ENCODE measurements around the gene KRTAP10-2. TPM values are rescaled to one million over a fixed set of nuclear protein-coding genes. Genes with fewer than 3 reads are reported as not detected.

The KRTAP10-2 gene
- polyA plus RNA-seq, 2 donors, result not detected

DNA sequence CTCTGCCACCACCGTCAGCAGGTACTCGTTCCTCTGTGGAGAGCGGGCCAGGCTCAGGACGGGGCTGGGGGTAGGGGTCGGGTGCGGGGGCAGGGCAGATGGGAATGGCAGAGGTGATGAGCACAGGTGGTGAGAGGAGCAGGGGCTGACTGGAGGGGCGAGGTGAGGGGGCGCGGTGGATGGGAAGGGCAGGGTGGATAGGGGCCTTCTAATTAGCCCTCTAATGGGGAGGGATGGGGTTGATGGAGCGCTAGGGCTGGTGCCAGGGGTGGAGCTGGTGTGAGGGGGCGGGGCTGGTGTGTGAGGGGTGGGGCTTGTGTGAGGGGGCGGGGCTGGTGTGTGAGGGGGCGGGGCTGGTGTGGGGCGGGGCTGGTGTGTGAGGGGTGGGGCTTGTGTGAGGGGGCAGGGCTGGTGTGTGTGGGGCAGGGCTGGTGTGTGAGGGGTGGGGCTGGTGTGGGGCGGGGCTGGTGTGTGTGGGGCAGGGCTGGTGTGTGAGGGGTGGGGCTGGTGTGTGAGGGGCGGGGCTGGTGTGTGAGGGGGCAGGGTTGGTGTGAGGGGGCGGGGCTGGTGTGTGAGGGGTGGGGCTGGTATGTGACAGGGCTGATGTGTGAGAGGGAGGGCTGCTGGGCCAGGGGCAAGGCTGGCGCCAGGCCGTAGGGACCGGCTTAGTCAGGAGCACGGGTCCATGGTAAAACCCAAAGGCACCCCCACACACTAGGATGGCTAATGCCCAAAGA is 17.2 kb downstream of the KRTAP10-2 start:
- no peaks in the 10 kb centered on the region for H3K27me3 ChIP-seq (ENCODE audit: control insufficient read depth in 1 of 2, insufficient read depth in 2 of 2, low read length in 2 of 2)
- WGBS, 2 donors, result 84 to 88% methylated on average over 17 to 21 of the region's 21 CpGs
- H3K4me3 ChIP-seq (ENCODE audit: low read depth in 1 of 2, low read length in 2 of 2), result no peak overlapping the region
- no peak overlapping the region for H3K27ac ChIP-seq (ENCODE audit: low read depth in 2 of 2, low read length in 1 of 2)
- no peaks in the 10 kb centered on the region for H3K36me3 ChIP-seq (ENCODE audit: control insufficient read depth in 2 of 2, insufficient read depth in 2 of 2, low read length in 1 of 2)
- no peaks in the 10 kb centered on the region for H3K9me3 ChIP-seq (ENCODE audit: control insufficient read depth in 2 of 2, insufficient read depth in 1 of 2, low read depth in 1 of 2, low read length in 1 of 2)
- no peaks in the 10 kb centered on the region for H3K4me1 ChIP-seq (ENCODE audit: control insufficient read depth in 2 of 2, insufficient read depth in 2 of 2, low read length in 1 of 2)

DNA sequence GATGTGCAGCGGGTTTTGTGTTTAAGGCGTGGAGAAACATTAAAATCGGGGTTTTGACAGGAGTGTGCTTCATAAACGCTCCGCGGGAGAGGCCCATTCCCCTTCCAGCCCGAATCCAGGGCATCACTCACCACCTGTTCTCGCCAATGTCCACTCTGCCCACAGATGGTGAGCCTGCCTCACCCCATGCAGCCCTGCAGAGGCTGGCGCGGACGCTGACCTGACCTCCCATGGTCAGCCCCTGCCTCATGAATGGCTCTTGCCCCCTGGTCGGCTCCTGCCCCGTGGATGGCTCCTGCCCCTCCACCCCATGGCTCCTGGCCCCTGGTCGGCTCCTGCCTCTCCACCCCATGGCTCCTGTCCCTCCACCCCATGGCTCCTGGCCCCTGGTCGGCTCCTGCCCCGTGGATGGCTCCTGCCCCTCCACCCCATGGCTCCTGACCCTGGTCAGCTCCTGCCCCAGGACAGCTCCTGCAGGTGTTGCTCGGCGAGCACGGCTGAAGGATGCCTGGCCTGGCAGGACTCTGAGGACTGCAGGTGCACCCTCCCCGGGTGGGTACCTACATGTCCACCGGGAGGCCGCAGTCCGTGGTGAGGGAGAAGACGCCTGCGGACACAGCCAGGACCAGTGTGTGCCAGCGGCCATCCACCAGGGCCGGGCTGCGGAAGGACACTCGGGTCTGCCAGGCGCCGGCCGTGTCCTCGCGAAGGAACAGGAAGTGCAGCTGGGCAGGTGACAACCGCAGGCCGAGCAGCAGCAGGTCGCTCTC is 18.0 kb downstream of the KRTAP10-2 start:
- no peaks in the 10 kb centered on the region for H3K36me3 ChIP-seq (ENCODE audit: control insufficient read depth in 2 of 2, insufficient read depth in 2 of 2, low read length in 1 of 2)
- no peak overlapping the region for H3K4me3 ChIP-seq (ENCODE audit: low read depth in 1 of 2, low read length in 2 of 2)
- no peaks in the 10 kb centered on the region for H3K4me1 ChIP-seq (ENCODE audit: control insufficient read depth in 2 of 2, insufficient read depth in 2 of 2, low read length in 1 of 2)
- H3K9me3 ChIP-seq (ENCODE audit: control insufficient read depth in 2 of 2, insufficient read depth in 1 of 2, low read depth in 1 of 2, low read length in 1 of 2), result no peaks in the 10 kb centered on the region
- 90 to 93% methylated on average over 37 of the region's 37 CpGs for WGBS, 2 donors
- no peak overlapping the region for H3K27ac ChIP-seq (ENCODE audit: low read depth in 2 of 2, low read length in 1 of 2)
- no peaks in the 10 kb centered on the region for H3K27me3 ChIP-seq (ENCODE audit: control insufficient read depth in 1 of 2, insufficient read depth in 2 of 2, low read length in 2 of 2)

DNA sequence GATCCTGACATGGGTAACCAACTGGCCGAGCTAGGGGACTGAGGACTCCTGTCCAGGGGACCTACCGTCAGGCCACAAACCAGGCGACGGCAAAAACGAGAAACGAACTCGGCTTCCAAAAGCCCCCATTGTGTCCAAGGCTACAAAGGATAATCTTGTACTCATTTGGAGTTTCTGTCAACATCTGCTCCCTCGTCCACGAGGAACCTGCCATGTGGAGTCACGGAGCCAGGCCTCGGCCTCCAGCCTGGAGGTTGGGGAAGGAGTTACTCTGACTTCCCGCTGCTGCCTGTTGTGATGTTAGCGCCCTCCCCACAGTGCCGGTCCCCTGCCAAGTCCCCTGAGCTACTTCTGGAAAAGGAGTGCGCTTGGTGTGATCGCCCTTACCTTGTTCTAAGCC is 18.6 kb downstream of the KRTAP10-2 start:
- Histone ChIP-seq H3K27ac (ENCODE audit: low read depth in 2 of 2, low read length in 1 of 2) (no peak overlapping the region), H3K4me1 (ENCODE audit: control insufficient read depth in 2 of 2, insufficient read depth in 2 of 2, low read length in 1 of 2) (no peaks in the 10 kb centered on the region), H3K4me3 (ENCODE audit: low read depth in 1 of 2, low read length in 2 of 2) (no peak overlapping the region), H3K36me3 (ENCODE audit: control insufficient read depth in 2 of 2, insufficient read depth in 2 of 2, low read length in 1 of 2) (no peaks in the 10 kb centered on the region), H3K27me3 (ENCODE audit: control insufficient read depth in 1 of 2, insufficient read depth in 2 of 2, low read length in 2 of 2) (no peaks in the 10 kb centered on the region), H3K9me3 (ENCODE audit: control insufficient read depth in 2 of 2, insufficient read depth in 1 of 2, low read depth in 1 of 2, low read length in 1 of 2) (no peaks in the 10 kb centered on the region)
- 89 to 93% methylated on average over 16 of the region's 16 CpGs for WGBS, 2 donors

DNA sequence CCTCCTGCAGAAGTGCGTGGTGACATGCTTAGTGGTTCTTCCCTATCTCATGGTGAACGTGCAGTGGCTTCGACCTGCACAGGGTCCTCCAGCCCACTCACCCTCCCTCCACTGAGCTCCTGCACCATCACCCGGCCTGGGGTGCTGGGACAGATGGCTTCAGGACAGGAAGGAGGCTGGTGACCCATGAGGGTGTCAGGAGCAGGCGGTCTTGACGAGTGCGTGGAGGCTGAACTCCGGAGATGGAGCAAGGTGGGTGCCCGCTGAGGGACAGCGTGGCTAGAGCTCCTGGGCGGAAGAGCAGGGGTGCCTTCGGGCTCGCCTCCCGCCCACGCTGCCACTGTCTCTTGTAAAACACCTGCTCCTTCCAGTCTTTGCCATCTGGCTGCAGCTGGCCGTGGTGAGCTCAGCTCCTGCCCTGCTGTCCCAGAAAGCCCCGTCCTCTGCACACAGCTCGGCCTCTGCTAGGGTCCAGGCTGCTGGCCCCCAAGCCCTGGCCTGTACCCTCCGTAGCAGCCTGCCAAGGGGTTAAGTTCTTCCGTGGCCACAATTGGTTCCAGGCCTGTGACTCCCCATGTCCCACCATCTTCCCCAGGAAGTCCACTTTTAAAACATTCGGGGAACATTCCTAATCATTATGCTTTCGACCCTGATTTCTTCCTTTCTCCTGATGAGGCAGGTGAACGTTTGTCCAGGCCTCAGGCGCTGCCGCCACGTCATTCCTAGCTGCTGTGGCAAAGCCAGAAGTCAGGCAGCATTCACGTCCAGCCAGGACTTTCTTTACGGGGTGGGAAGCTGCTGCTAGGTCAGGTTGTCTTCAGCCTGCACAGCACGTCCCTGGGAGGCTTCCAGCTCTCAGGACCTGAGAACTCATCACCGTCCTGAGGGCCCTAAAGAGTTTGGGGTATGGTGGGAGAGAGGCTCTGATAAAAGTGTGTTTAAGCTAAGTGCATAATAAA is 19.4 kb downstream of the KRTAP10-2 start:
- WGBS, 2 donors, result 72 to 74% methylated on average over 30 of the region's 30 CpGs
- no peaks in the 10 kb centered on the region for H3K4me1 ChIP-seq (ENCODE audit: control insufficient read depth in 2 of 2, insufficient read depth in 2 of 2, low read length in 1 of 2)
- no peaks in the 10 kb centered on the region for H3K27me3 ChIP-seq (ENCODE audit: control insufficient read depth in 1 of 2, insufficient read depth in 2 of 2, low read length in 2 of 2)

DNA sequence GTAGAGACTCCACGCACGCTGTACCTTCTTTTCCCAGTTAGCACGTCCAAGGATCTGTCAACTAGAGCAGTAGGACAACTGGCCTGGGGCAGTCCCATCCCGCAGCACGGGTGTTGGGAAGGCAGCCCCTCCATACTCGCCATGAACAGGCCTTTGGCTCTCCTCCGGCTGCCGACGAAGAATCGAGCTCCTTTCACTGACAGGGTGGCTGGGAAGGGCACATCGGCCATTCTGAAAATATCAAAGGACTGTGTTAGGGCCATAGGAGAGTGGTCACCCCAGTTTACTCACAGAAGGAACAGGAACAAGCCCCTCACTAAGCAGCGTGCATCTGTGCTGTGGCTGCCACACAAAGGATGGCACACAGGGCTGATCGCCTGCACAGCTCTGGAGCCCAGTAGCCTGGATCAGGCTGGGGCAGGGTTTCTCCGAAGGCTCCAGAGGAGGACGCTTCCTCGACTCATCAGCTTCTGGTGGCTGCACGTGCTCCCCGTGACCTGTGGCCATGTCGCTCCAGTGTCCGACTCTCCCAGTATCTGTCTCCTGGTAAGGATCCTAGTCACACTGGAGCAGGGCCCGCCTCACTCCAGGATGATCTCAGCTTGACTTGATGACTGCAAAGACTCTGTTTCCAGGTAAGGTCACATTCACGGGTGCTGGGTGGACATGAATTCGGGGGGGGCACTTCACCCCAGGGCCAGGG is 20.3 kb downstream of the KRTAP10-2 start:
- Histone ChIP-seq H3K27me3 (ENCODE audit: control insufficient read depth in 1 of 2, insufficient read depth in 2 of 2, low read length in 2 of 2) (no peaks in the 10 kb centered on the region), H3K4me3 (ENCODE audit: low read depth in 1 of 2, low read length in 2 of 2) (no peak overlapping the region), H3K9me3 (ENCODE audit: control insufficient read depth in 2 of 2, insufficient read depth in 1 of 2, low read depth in 1 of 2, low read length in 1 of 2) (no peaks in the 10 kb centered on the region), H3K4me1 (ENCODE audit: control insufficient read depth in 2 of 2, insufficient read depth in 2 of 2, low read length in 1 of 2) (no peaks in the 10 kb centered on the region), H3K36me3 (ENCODE audit: control insufficient read depth in 2 of 2, insufficient read depth in 2 of 2, low read length in 1 of 2) (no peaks in the 10 kb centered on the region), H3K27ac (ENCODE audit: low read depth in 2 of 2, low read length in 1 of 2) (no peak overlapping the region)
- 82 to 87% methylated on average over 23 of the region's 23 CpGs for WGBS, 2 donors

More for the DNA sequence above, 19.4 kb downstream of the KRTAP10-2 start:
- Histone ChIP-seq H3K4me3 (ENCODE audit: low read depth in 1 of 2, low read length in 2 of 2) (no peak overlapping the region), H3K36me3 (ENCODE audit: control insufficient read depth in 2 of 2, insufficient read depth in 2 of 2, low read length in 1 of 2) (no peaks in the 10 kb centered on the region), H3K9me3 (ENCODE audit: control insufficient read depth in 2 of 2, insufficient read depth in 1 of 2, low read depth in 1 of 2, low read length in 1 of 2) (no peaks in the 10 kb centered on the region), H3K27ac (ENCODE audit: low read depth in 2 of 2, low read length in 1 of 2) (no peak overlapping the region)

DNA sequence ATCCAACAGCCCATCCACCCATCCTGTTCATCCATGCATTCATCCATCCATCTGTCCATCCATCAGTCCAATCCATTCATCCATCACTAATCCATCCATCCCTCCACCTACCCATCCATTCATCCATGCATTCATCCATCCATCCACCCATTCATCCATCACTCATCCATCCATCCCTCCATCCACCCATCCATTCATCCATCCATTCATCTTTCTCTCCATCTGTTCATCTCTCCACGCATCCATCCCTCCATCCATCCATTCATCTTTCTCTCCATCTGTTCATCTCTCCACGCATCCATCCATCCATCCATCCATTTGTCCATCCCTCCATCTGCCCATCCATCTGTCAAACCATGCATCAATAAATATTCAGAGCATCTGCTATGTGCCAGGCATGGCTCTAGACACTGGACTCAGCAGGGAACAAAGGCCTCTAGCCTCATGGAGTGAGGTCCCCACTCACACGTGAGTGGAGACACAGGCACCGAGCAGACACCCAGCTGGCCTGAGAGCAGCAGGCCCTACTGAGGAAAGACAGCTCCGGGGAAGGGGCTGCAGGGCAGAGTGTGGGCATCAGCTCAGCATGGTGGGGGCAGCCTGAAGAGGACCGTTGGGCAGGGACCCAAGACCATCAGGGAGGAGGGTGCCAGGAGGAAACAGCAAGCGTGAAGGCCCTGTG is 20.9 kb downstream of the KRTAP10-2 start:
- WGBS, 2 donors, result 80 to 85% methylated on average over 7 of the region's 7 CpGs
- Histone ChIP-seq H3K9me3 (ENCODE audit: control insufficient read depth in 2 of 2, insufficient read depth in 1 of 2, low read depth in 1 of 2, low read length in 1 of 2) (no peaks in the 10 kb centered on the region), H3K27me3 (ENCODE audit: control insufficient read depth in 1 of 2, insufficient read depth in 2 of 2, low read length in 2 of 2) (no peaks in the 10 kb centered on the region)

DNA sequence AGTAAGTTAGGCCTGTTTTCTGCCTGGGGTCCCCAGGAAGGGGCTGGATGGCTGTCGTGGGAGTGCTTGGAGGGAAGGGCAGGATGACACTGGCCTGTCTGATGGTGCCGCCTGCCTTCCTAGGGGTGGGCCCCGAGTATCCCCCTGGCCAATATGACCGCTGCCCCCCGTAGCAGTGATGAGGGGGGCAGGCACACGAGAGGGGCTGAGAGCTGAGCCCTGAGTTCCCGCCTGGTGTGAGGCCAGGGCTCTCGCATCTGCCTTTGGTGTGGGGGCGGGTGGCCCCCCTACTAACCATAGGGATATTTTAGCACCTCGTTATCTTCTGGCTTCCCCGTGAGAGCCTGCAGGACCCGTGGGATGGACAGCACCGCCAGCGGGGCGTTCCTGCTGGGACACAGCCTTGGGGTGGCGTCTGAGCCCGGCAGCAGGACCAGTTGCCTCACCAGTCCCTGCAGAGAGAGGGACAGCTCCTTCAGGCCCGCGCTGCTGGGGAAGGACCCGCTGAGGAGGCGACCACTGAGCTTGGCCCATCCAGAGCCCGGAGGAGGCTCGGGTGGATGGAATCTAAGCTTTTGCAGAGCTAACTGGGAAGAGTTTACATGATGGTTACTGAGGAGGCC is 21.7 kb downstream of the KRTAP10-2 start:
- no peak overlapping the region for H3K4me3 ChIP-seq (ENCODE audit: low read depth in 1 of 2, low read length in 2 of 2)
- peaks cover 0 to 3% of the 10 kb centered on the region in 2 donors for H3K9me3 ChIP-seq (ENCODE audit: control insufficient read depth in 2 of 2, insufficient read depth in 1 of 2, low read depth in 1 of 2, low read length in 1 of 2)
- H3K4me1 ChIP-seq (ENCODE audit: control insufficient read depth in 2 of 2, insufficient read depth in 2 of 2, low read length in 1 of 2), result no peaks in the 10 kb centered on the region
- H3K27ac ChIP-seq (ENCODE audit: low read depth in 2 of 2, low read length in 1 of 2), result no peak overlapping the region
- H3K36me3 ChIP-seq (ENCODE audit: control insufficient read depth in 2 of 2, insufficient read depth in 2 of 2, low read length in 1 of 2), result no peaks in the 10 kb centered on the region
- H3K27me3 ChIP-seq (ENCODE audit: control insufficient read depth in 1 of 2, insufficient read depth in 2 of 2, low read length in 2 of 2), result no peaks in the 10 kb centered on the region
- 71 to 82% methylated on average over 23 of the region's 23 CpGs for WGBS, 2 donors

More for the DNA sequence above, 20.9 kb downstream of the KRTAP10-2 start:
- Histone ChIP-seq H3K27ac (ENCODE audit: low read depth in 2 of 2, low read length in 1 of 2) (no peak overlapping the region), H3K4me1 (ENCODE audit: control insufficient read depth in 2 of 2, insufficient read depth in 2 of 2, low read length in 1 of 2) (no peaks in the 10 kb centered on the region), H3K36me3 (ENCODE audit: control insufficient read depth in 2 of 2, insufficient read depth in 2 of 2, low read length in 1 of 2) (no peaks in the 10 kb centered on the region), H3K4me3 (ENCODE audit: low read depth in 1 of 2, low read length in 2 of 2) (no peak overlapping the region)

DNA sequence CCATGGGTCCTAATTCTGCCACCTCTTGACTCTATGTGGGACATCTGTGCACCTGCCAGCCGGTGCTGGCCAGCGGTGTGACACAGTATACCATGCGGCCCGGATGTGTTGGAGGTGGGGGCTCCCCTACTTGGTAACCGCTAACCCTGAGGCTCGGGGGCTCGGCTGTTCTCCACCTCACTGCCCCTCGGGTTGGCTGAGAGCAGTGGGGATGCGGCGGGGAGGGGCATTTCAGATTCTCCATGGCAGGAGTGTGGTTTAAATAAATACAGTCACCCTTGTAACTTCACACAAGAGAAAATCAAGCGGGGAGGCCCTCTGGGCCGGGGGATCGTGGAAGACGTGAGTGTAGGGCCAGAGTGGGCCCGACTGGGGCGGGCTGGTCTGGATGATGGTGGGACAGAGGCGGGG is 22.3 kb downstream of the KRTAP10-2 start:
- Histone ChIP-seq H3K27me3 (ENCODE audit: control insufficient read depth in 1 of 2, insufficient read depth in 2 of 2, low read length in 2 of 2) (no peaks in the 10 kb centered on the region), H3K4me3 (ENCODE audit: low read depth in 1 of 2, low read length in 2 of 2) (no peak overlapping the region), H3K36me3 (ENCODE audit: control insufficient read depth in 2 of 2, insufficient read depth in 2 of 2, low read length in 1 of 2) (no peaks in the 10 kb centered on the region), H3K27ac (ENCODE audit: low read depth in 2 of 2, low read length in 1 of 2) (no peak overlapping the region), H3K4me1 (ENCODE audit: control insufficient read depth in 2 of 2, insufficient read depth in 2 of 2, low read length in 1 of 2) (no peaks in the 10 kb centered on the region), H3K9me3 (ENCODE audit: control insufficient read depth in 2 of 2, insufficient read depth in 1 of 2, low read depth in 1 of 2, low read length in 1 of 2) (peaks cover 0 to 3% of the 10 kb centered on the region in 2 donors)
- 86 to 91% methylated on average over 17 of the region's 17 CpGs for WGBS, 2 donors
